ENCODE results near the gene PAPOLB.

PAPOLB gene

GRCh38 chr7:4878336-4879335, 16.8 kb upstream of the PAPOLB start:
- DNase-seq (ENCODE audit: low read depth in 3 of 3) = no peak

DNA sequence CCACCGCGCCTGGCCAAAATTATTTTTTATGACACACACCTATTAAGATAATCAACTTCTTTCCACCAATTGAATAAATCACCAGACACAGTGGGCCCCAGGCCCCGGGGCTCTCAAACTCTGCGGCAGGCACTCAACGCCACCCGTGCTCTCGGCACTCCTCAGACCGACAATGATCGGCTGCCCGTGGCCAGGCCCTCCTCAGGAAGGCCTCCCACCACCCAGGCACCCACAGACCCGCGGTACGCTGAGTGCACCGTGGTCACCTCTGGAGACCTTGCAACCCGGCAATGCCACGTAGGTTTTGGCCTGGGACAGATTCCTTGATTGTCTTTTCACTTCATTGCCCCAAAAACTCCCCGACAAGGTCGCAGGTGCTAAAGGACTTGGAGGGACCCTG, 14.8 kb upstream of the PAPOLB start:
- no peak for DNase-seq (ENCODE audit: low read depth in 3 of 3)

DNA sequence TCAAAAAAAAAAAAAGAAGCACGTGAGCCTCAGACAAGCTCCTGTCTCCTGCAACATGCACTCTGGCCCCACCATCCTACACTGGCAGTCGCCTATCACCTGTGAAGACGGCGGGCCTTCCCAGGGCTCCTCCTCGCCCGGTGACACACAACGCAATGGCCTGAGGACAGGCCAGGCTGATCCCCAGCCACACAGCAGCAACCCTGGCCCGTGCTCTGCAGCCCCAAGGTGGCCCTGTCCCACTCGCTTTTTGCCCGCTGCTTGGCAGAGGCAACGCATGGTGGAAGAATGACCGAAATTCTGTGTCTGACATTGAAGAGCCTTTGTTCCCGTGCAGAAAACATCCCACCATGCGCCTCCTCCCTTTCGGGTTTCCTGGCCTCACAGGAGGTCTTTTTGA, 13.6 kb upstream of the PAPOLB start:
- DNase-seq (ENCODE audit: low read depth in 3 of 3) = no peak

DNA sequence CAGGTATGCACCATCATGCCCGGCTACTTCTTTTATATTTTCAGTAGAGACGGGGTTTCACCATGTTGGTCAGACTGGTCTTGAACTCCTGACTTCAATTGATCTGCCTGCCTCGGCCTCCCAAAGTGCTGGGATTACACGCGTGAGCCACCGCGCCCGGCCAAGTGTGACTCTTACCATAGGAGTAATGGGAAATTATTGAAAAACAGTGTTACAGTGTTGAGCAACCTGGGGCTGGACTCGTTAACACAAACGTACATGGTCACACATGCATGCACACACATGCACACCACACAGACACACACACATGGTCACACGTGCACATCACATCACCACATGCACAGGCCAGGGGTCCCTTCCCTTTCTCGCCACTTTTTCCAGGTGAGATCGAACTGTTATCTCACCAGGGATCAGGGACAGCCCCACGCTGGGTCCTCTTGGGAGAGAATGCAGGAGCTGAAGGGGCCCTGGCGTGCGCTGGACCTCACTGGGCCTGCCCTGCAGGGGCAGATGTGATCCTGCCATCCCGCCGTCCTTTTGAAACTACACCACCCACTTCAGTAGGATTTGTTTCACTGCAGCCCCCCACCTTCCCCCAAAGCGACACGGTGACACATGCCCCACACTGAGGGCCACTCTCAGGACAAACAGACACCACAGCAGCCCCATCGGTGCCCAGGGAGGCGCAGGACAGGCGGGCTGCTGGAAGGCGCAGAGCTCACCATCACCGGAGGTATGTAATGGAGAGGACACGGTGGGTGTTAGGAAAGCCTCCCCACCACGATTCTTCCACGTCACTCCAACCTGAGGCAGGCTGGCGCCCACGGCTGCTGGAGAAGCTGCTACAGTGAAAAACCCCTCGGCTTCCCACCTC, 11.5 kb upstream of the PAPOLB start:
- DNase-seq (ENCODE audit: low read depth in 3 of 3) = no peak

DNA sequence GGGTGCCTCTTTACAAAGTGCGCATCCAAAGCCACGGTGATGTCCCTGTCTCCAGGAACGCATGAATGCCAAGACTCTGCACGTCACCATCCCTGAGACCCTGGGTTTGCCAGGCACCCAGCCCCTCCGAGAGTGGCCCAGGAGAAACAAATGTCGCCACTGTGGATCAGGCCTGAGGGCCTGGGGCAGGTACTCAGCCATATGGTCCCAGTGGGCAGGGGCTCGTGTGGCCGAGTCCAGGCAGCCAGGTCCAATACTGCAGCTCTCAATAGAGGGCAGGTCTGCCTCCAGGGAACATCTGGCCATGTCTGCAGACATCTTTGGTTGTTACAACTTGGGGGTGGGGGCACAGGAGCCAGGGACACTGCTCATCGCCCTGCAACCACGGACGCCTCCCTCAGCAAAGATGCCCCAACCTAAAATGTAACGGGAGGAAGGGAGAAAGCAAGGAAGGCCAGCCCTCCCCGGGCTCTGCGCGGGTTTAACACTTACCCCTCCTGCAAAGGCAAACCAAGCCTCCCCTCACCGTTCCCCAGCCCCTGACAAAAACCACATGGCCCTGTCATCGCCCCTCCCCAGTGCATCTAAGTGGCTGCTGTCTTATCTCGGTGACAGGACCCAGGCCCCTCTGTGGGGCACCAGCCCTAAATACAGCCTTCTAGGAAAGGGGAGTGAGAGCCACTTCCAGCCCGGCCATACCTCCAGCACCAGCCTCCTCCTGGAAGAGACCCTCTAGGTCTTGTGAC, 10.3 kb upstream of the PAPOLB start:
- DNase-seq (ENCODE audit: low read depth in 3 of 3) = no peak

DNA sequence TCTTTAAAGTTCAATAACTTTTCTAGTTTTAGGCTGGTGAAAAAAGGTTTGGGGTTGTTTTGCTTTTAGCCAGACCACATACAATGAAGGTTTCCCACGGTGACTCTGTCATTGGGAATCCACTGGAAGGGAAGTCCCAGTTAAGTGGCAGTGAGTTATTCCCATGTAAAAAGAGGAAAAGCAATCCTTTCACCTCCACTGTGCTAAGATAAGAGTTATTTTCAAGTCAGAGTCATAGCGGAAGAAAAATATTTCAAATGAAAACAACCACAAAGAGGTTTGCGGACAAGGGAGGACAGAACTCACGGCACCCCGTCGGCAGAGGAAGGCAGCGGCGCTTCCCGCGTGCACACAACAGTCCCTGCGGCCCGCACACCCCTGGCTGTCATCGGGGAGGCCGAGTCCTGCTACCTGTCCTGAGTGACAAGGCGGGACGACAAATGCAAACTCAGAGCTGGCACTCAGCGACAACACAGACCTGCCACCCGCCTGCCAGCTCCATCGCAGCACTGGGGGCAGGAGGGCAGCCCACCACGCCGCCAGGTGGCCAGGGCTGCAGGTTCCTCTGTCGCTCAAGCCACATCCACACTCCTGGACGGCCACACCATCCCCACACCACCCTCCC, 9.3 kb upstream of the PAPOLB start:
- DNase-seq (ENCODE audit: low read depth in 3 of 3) = no peak

DNA sequence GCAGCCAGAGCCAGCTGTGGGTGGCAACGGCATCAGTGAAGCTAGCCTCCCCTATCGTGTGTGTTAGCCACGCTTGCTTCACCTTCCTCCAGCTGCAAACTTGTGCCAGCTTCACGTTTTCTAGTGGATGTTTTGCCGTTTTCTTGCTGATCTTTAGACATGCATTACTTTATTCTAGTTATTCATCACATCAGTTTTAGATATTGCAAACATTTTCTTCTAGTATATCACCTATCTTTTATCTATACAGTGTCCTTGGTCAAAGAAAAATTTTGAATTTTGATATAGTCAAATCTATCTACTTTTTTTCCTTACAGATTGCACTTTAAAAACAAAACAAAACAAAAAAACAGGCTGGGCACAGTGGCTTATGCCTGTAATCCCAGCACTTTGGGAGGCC, 6.7 kb upstream of the PAPOLB start:
- no peak for DNase-seq (ENCODE audit: low read depth in 3 of 3)

GRCh38 chr7:4866528-4867496, 5.0 kb upstream of the PAPOLB start:
- DNase-seq (ENCODE audit: low read depth in 3 of 3) = no peak

- DNase-seq (ENCODE audit: low read depth in 3 of 3) = no peak
Observed at GRCh38 chr7:4862156-4862555, 326 bp upstream of the PAPOLB start.

- no peak for DNase-seq (ENCODE audit: low read depth in 3 of 3)
Observed at GRCh38 chr7:4861227-4861626, 603 bp downstream of the PAPOLB start.

DNA sequence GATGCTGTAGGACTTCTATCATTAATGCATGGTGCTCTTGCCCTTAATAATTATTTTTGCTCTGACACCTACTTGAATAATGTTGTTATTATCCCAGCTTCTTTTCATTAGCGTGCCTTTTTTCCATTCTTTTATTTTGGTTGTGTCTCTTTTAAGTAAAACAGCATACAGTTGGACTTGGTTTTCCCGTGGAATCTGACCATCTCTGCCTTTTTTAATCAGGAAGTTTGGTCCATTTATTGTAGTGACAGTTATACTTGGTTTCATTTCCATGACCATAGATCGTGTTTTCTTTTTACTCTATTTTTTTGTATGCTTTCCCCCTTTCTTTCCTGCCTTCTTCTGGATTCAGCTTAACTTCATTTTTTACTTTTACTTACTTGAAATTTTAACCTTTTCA, 4.6 kb downstream of the PAPOLB start:
- DNase-seq (ENCODE audit: low read depth in 3 of 3) = no peak

DNA sequence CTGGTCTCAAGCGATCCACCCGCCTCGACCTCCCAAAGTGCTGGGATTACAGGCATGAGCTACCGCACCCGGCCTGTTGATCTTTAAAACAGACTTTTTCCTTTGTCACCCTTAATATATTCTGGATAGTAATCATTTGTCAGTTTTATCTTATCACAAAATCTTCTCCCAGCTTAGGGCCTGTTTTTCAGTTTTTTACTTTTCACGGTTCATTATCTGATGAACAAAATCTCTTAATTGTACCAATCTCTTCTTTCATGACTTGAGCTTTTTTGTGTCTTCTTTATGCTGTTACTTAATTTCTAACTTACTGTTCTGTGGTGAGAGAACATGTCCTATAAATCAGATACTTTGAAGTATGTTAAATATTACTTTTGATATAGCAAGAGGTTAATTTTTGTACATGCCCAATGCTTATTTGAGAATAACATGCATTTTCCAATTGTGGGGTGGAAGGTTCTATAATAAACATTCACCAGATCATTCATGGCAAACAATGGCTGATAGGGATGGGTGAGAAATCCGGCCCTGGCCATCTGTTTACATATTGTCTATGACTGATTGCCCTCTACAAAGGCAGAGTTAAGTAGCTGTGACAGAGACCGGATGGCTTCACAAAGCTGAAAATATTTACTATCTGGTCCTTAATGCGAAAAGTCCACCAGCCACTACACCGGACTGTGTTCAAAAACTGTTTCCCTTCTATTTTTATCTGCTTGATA, 5.3 kb downstream of the PAPOLB start:
- DNase-seq (ENCODE audit: low read depth in 3 of 3) = no peak

DNA sequence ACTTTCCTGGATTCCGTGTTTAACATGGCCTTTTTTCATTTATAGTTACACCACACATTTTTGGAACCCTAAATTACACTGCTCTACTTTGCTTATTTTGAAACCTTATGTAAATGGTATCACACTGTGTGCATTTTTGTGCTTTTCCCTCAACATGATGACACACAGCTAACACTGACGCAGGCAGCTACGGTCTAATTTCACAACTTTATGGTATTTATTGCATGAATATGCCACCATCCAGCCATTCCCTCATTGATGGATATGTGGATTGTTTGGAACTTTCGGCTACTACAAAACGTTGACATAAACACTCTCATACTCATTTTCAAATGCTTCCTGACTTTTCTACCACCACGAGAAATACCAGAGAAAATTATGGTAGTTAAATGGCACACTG, 6.9 kb downstream of the PAPOLB start:
- DNase-seq (ENCODE audit: low read depth in 3 of 3) = no peak

GRCh38 chr7:4851459-4852422, 10.1 kb downstream of the PAPOLB start:
- DNase-seq (ENCODE audit: low read depth in 3 of 3) = no peak

GRCh38 chr7:4850262-4850795, 11.5 kb downstream of the PAPOLB start:
- DNase-seq (ENCODE audit: low read depth in 3 of 3) = no peak

GRCh38 chr7:4849390-4849789, 12.4 kb downstream of the PAPOLB start:
- no peak for DNase-seq (ENCODE audit: low read depth in 3 of 3)

- no peak for DNase-seq (ENCODE audit: low read depth in 3 of 3)
Observed at GRCh38 chr7:4845740-4846142, 16.1 kb downstream of the PAPOLB start.

Measured in stimulated activated CD4-positive, alpha-beta T cell treated with anti-CD3 and anti-CD28 coated beads, TNF-alpha, amount 100 ng/mL, for 48 hours (primary cell).